ENCODE measurements around the gene OBSL1.

OBSL1 gene

GRCh38 chr2:219552382-219553167 lies 18.8 kb downstream of the OBSL1 start:
- FAIRE-seq (peak; percentile 57), DNase-seq (ENCODE audit: insufficient read length, low spot score) (peak; percentile 96)

DNA sequence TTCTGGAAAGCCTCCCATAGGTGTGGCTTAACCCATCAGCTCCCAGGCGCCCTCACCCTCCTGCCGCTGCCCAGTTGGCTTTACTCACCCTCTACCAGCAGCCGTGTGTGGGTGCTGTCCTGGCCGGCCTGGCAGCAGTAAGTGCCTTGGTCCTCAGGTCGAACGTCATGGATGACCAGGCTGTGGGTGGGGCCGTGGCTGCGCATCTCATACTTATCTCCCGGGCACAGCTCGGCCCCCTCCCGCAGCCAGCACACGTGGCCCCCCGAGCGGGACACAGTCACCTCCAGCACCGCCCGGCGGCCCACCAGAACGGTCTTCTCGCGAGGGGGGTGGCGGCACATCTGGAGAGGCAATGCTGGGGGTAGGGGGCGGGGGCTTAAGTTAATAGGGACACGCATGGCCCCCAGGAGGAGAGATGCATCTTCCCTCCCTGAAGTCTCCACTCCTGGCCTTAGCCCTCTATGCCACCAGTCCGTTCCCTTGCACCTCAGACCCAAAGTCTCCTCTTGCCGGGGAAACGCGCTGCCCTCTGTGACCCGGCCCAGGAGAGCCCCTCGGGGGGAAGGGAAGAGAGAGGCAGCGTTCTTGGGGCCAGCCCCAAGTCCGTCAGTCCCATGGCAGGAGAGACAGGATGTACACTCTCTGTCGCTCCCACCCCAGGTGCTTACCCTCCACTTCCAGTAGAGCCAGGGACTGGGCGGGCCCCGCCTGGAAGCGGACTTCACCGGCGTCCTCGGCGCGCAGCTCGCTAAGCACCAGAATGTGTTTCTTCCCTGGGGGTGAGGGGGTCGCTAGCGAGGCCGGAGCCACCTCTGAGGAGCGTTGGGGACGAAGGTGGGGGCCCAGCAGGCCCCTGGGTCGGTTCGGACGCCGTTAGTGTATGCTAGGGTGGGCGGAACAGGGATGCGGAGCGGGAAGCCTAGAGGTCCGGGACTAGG lies 19.6 kb downstream of the OBSL1 start:
- FAIRE-seq: no peak
- no peak for DNase-seq (ENCODE audit: insufficient read length, low spot score)

GRCh38 chr2:219549619-219550018 lies 21.7 kb downstream of the OBSL1 start:
- FAIRE-seq: no peak
- no peak for DNase-seq (ENCODE audit: insufficient read length, low spot score)

- DNase-seq (ENCODE audit: insufficient read length, low spot score): no peak
Measured at GRCh38 chr2:219548990-219549389, 22.3 kb downstream of the OBSL1 start.

GRCh38 chr2:219547621-219548020 lies 23.7 kb downstream of the OBSL1 start:
- DNase-seq (ENCODE audit: insufficient read length, low spot score) (no peak), FAIRE-seq (no peak)

More at GRCh38 chr2:219548990-219549389, 22.3 kb downstream of the OBSL1 start:
- FAIRE-seq: no peak

GRCh38 chr2:219545943-219546352 lies 25.4 kb downstream of the OBSL1 start:
- FAIRE-seq (no peak), DNase-seq (ENCODE audit: insufficient read length, low spot score) (no peak)

- FAIRE-seq (no peak), DNase-seq (ENCODE audit: insufficient read length, low spot score) (no peak)
Measured at GRCh38 chr2:219545295-219545942, 25.9 kb downstream of the OBSL1 start.

DNA sequence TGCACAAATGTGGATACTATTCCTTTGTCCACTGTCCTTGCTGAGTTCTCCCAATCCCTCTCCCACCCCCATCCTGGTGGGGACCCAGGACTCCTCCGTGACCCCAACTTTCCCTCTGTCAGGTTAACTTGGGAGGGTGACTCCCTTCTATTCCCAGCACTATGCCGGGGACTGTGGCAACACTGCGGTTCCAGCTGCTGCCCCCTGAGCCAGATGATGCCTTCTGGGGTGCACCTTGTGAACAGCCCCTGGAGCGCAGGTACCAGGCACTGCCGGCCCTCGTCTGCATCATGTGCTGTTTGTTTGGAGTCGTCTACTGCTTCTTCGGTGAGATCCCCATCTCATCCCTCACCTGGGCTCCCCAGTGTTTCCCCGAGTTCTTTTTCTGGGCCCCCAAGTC lies 26.8 kb downstream of the OBSL1 start:
- FAIRE-seq (no peak), DNase-seq (ENCODE audit: insufficient read length, low spot score) (no peak)

- DNase-seq (ENCODE audit: insufficient read length, low spot score): peak; percentile 99
- FAIRE-seq: peak; percentile 99
Measured at GRCh38 chr2:219543596-219544358, 27.6 kb downstream of the OBSL1 start, which contains the start of the genes CHPF and TMEM198. CHPF (minus strand) TSS chr2:219543809; CDS start chr2:219543538, 271 bp downstream. TMEM198 (plus strand) TSS chr2:219544028; CDS start chr2:219544728, 700 bp downstream.

DNA sequence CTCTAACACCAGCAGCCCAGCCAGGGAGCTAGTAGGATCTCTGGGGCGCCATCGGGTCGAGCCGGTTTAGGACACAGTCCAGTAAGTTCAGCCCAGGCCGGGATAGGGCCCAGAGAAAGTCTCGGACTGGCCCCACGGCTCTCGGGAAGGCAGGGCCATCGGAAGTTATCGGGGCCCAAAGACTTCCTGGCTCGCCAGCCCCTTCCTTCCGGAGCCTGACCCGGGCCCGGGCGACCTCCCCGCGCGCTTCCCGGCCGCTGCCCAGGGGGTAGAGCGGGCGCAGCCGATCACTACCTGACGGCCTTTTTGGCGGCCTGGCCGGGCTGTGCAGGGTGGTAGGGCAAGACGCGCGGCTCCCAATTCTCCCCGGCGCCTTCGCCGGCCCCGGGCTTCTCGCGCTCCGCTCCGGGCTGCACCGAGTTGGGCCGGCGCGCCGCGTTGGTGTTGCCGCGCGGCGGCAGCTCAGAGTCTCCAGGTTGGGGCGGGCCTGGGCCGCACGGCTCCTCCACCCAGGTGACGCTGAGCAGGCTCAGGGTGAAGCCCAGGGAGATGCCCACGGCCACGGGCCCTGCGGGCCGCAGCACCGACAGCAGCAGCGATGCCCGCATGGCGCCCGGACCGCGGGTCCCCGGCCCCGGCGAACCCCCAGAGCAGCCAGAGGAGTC lies 28.3 kb downstream of the OBSL1 start:
- FAIRE-seq (peak; percentile 86), DNase-seq (ENCODE audit: insufficient read length, low spot score) (peak; percentile 46)

GRCh38 chr2:219541611-219542180 lies 29.6 kb downstream of the OBSL1 start:
- DNase-seq (ENCODE audit: insufficient read length, low spot score) (peak; percentile 94), FAIRE-seq (peak; percentile 92)

- no peak for DNase-seq (ENCODE audit: insufficient read length, low spot score)
- peak; percentile 23 for FAIRE-seq
Measured at GRCh38 chr2:219540784-219541504, 30.4 kb downstream of the OBSL1 start.

DNA sequence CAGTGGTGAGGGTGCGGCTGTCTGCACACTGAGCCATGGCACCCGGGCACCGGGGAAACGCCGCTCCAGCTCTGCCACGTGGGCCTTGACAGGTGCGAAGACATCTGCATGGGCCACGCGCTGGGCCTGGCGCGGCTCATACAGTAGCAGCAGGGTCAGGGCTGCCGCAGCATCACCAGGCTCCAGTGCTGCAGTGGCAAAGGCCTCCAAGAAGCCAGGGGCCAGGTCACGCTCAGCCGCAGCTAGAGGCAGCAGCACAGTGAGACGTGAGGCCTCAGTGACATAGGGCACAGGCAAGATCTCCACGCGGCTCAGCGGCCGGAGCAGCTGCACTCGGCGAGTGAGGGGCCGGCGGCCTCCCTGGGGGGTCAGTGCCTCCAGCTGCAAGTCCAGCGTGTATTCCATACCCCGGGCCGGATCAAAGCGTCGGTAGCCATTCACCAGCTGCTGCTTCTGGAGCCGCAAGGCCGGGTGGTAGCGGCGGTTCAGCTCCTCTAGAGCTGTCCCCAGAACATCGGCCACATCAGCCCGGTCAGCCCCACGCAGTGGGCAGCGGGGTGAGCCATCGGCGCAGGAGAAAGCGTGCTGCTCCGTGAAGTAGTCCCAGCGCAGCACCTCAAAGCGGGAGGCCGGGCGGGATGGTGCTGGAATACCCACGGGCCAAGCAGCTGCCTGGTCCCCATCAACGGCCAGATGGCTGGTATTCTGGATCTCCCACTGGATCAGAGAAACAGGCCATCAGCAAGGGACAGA lies 31.2 kb downstream of the OBSL1 start:
- FAIRE-seq: no peak
- no peak for DNase-seq (ENCODE audit: insufficient read length, low spot score)

- DNase-seq (ENCODE audit: insufficient read length, low spot score) (no peak), FAIRE-seq (no peak)
Measured at GRCh38 chr2:219538956-219539788, 32.2 kb downstream of the OBSL1 start.

DNA sequence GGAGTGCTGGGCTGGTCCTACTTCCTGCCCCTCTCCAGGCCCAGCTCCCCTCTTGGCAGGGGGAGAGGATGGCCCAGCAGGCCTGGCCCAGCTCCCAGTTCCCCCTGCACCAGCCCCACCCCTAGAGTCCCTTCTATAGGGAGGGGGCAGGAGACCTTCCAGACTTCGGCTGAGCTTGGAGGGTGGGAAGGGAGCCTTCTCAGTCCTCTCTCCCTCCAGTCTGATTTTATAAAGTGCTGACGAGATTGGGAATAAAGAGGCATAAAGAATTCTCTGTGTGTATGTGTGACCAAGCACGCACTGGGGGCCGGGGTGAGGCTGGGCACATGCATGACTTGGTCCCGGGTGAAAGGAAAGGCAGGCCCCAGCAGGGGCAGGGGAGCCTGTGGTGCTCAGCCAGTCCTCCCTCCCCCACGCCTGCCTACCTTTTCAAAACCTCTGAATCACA lies 32.8 kb downstream of the OBSL1 start:
- no peak for FAIRE-seq

GRCh38 chr2:219537657-219538488 lies 33.5 kb downstream of the OBSL1 start:
- DNase-seq (ENCODE audit: insufficient read length, low spot score) (no peak), FAIRE-seq (no peak)

More for the DNA sequence above, 32.8 kb downstream of the OBSL1 start:
- DNase-seq (ENCODE audit: insufficient read length, low spot score): no peak

All from GM19239 (cell line).